Kidney (tissue), 22 donors: ENCODE measurements around the gene THAP6. TPM values are rescaled to one million over a fixed set of nuclear protein-coding genes. Genes with fewer than 3 reads are reported as not detected.

ENCODE experiments used
- DNase-seq, 5 donors: peaks; one replicate each; pipeline ENCODE4 v3.0.0-alpha.2; 2013 to 2020
- FAIRE-seq: peaks from 2 replicates; lab custom pipeline; 2012; peaks lifted over from hg19 to GRCh38; lab: Jason Lieb, UNC
- H3K27ac ChIP-seq, 2 donors: one replicate each; pipeline ENCODE4 v1.7.0; 2013; ENCODE audit warnings: low read depth in 2 of 2, low read length in 2 of 2, inconsistent platforms in 1 of 2
- H3K27me3 ChIP-seq: one replicate; pipeline ENCODE4 v1.7.1; 2013; ENCODE audit warnings: low read length, inconsistent platforms; ENCODE audit not compliant: control insufficient read depth, insufficient read depth
- H3K36me3 ChIP-seq, 3 donors: one replicate each; pipeline versions ENCODE4 v1.7.0 to v1.7.1; 2013; ENCODE audit warnings: low read length in 3 of 3, control low read depth in 1 of 3, inconsistent platforms in 1 of 3; ENCODE audit not compliant: insufficient read depth in 3 of 3, control insufficient read depth in 2 of 3
- H3K4me1 ChIP-seq, 3 donors: one replicate each; pipeline versions ENCODE4 v1.7.0 to v1.7.1; 2013; ENCODE audit warnings: low read length in 3 of 3, inconsistent platforms in 1 of 3, low read depth in 1 of 3; ENCODE audit not compliant: control insufficient read depth in 2 of 3, insufficient read depth in 2 of 3
- H3K4me3 ChIP-seq, 3 donors: one replicate each; pipeline versions ENCODE4 v1.7.0 to v1.8.1; 2013; ENCODE audit warnings: low read length in 3 of 3, control low read depth in 1 of 3, inconsistent platforms in 1 of 3
- H3K9ac ChIP-seq, 3 donors: one replicate each; pipeline versions ENCODE4 v1.7.0 to v1.7.1; 2013; ENCODE audit warnings: low read length in 3 of 3, control low read depth in 1 of 3, inconsistent platforms in 1 of 3
- H3K9me3 ChIP-seq, 3 donors: one replicate each; pipeline versions ENCODE4 v1.7.0 to v1.7.1; 2013; ENCODE audit warnings: low read length in 3 of 3, control low read depth in 1 of 3, inconsistent platforms in 1 of 3; ENCODE audit not compliant: control insufficient read depth in 2 of 3, insufficient read depth in 1 of 3
- intact Hi-C: fragments of 100-400 bp; cut with DNase I; formaldehyde crosslinking; loops from one replicate; pipeline ENCODE4 v1.11.1; 2022
- long read RNA-seq, 10 donors: library from polyadenylated mRNA in 1 of 10; unstranded in 1 of 10; transcript quantifications; one replicate each; pipeline ENCODE4 v2.0.0 and lab custom pipeline, GENCODE V29; 2021 to 2026
- polyA plus RNA-seq: library from polyadenylated mRNA; stranded (reverse); fragments of 350-450 nt; fragmentation: Illumina TruSeq; extraction: RNeasy Lipid Tissue Mini Kit (QIAGEN cat#74804); gene quantifications from one replicate; pipeline ENCODE4 v1.2.3, GENCODE V29; 2014; ENCODE audit warnings: low read depth, low replicate concordance; ENCODE audit not compliant: insufficient read depth
- total RNA-seq: library from RNA; stranded (reverse); fragmentation: NEBNext Ultra II Directional; extraction: Animal tissue kit (Norgen Biotek cat#: 25700); gene quantifications from one replicate; pipeline ENCODE4 v1.2.1, GENCODE V29; 2021
- TF ChIP-seq, protein P1 (sequence below): IDR thresholded peaks from 3 replicates; pipeline ENCODE4 v1.5.1; 2012; ENCODE audit warnings: mild to moderate bottlenecking, moderate library complexity, borderline replicate concordance; ENCODE audit not compliant: insufficient read depth; ENCODE audit errors: extremely low read depth
- donor health status: control.
- donor health status: control.
- donor health status: control.
- donor health status: control.
- donor health status: control.
- donor health status: DM: yes; HTN: yes; CAD: no.
- donor health status: Normal renal cell carcinoma (clear cell type).

THAP6 gene
- total RNA-seq (22.1 TPM), polyA plus RNA-seq (6.4 TPM)
- long read RNA-seq, donor 1, partial matches to known transcripts = 0 of 4 reads
- long read RNA-seq, donor 1, other reads (novel, unspliced or antisense) = 0 of 4 reads
- long read RNA-seq, donor 2, partial matches to known transcripts = 0 of 6 reads
- long read RNA-seq, donor 2, other reads (novel, unspliced or antisense) = 0 of 6 reads
- long read RNA-seq, donor 3, partial matches to known transcripts = 0 of 6 reads
- long read RNA-seq, donor 3, other reads (novel, unspliced or antisense) = 0 of 6 reads
- long read RNA-seq, donor 4, partial matches to known transcripts = 0 of 3 reads
- long read RNA-seq, donor 4, other reads (novel, unspliced or antisense) = 0 of 3 reads
- long read RNA-seq, donor 5 = 0 reads
- long read RNA-seq, donor 6, transcript THAP6-201 (5 exons, 3,549 nt) = major isoform, 5 of 59 reads
- long read RNA-seq, donor 6, partial matches to known transcripts = 22 of 59 reads
- long read RNA-seq, donor 6, other reads (novel, unspliced or antisense) = 31 of 59 reads
- long read RNA-seq, donor 7, transcript THAP6-201 (5 exons, 3,549 nt) = major isoform, 9 of 15 reads
- long read RNA-seq, donor 7, partial matches to known transcripts = 0 of 15 reads
- long read RNA-seq, donor 7, other reads (novel, unspliced or antisense) = 5 of 15 reads
- long read RNA-seq, donor 8, partial matches to known transcripts = 0 of 3 reads
- long read RNA-seq, donor 8, other reads (novel, unspliced or antisense) = 0 of 3 reads
- long read RNA-seq, donor 9, transcript THAP6-201 (5 exons, 3,549 nt) = major isoform, 5 of 8 reads
- long read RNA-seq, donor 9, partial matches to known transcripts = 0 of 8 reads
- long read RNA-seq, donor 9, other reads (novel, unspliced or antisense) = 0 of 8 reads
- long read RNA-seq, donor 10, partial matches to known transcripts = 7 of 25 reads
- long read RNA-seq, donor 10, other reads (novel, unspliced or antisense) = 12 of 25 reads

DNA sequence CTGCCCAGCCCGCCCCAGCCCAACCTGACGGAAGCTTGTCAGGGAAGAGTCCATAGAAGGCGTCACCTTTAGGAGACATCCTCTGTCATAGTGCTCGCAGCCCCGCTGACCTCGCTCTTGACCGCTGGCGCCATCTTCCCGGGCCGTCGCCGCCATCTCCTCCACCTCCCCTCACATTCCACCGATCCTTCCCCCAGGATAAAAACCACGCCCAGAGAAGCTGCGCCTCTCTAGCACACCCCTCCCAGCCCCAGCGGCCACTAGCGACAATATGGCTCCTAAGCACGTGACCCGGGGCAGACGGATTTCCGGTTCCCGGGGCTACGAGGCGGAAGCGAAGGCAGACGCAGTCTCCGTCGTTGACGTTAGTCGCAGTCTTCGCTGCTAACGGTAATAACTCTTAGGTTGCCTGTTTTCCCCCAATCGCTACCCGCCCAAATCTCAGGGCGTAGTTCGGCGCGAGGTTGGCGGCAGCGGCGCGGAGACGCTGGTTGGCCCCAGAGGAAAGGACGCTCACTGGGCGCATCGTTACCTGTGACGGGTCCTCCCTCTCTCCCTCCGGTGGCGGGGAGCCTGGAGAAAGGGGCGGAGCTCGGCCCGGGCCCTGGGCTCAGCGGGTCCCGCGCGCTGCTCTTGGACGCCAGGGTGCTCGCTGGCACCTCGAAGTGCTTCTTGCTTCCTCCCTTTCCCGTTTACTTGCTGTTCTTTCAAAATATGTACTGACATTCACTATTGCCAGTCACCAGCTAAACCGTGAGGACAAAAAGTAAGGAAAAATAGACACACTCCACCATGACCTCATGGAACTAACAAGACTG is at the start of gene THAP6, which contains the start of gene RCHY1:
Gene THAP6 (plus strand): TSS at position 343 of the 818 bp plus-strand sequence. CDS start 980 bp downstream, outside the sequence.
Gene RCHY1 (minus strand): TSS at position 273 of the 818 bp plus-strand sequence. CDS start 117 bp downstream, at position 156.
- Histone ChIP-seq H3K4me1 (peaks cover 3 to 23% (median 11%) of the 10 kb centered on the region in 3 donors), H3K9ac (peak within 1 kb of the TSS; percentile 50 to 96 (median 88)), H3K27ac (peak within 1 kb of the TSS; percentile 88 to 95), H3K27me3 (no peaks in the 10 kb centered on the region), H3K9me3 (no peaks in the 10 kb centered on the region), H3K4me3 (peak within 1 kb of the TSS; percentile 84 to 98 (median 97)), H3K36me3 (peaks cover 0 to 7% (median 7%) of the 10 kb centered on the region in 3 donors)
- DNase-seq = peak; percentile 97 to 99 (median 99)
- intact Hi-C loops = no loop called here
- TF ChIP-seq, protein P1, sequence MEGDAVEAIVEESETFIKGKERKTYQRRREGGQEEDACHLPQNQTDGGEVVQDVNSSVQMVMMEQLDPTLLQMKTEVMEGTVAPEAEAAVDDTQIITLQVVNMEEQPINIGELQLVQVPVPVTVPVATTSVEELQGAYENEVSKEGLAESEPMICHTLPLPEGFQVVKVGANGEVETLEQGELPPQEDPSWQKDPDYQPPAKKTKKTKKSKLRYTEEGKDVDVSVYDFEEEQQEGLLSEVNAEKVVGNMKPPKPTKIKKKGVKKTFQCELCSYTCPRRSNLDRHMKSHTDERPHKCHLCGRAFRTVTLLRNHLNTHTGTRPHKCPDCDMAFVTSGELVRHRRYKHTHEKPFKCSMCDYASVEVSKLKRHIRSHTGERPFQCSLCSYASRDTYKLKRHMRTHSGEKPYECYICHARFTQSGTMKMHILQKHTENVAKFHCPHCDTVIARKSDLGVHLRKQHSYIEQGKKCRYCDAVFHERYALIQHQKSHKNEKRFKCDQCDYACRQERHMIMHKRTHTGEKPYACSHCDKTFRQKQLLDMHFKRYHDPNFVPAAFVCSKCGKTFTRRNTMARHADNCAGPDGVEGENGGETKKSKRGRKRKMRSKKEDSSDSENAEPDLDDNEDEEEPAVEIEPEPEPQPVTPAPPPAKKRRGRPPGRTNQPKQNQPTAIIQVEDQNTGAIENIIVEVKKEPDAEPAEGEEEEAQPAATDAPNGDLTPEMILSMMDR = no peak
- FAIRE-seq = peak; percentile 25

GRCh38 chr4:75469896-75470295 is 44.4 kb upstream of the THAP6 start:
- Histone ChIP-seq H3K27me3 (no peaks in the 10 kb centered on the region), H3K9me3 (no peaks in the 10 kb centered on the region), H3K4me1 (peaks cover 0 to 4% (median 0%) of the 10 kb centered on the region in 3 donors), H3K36me3 (no peaks in the 10 kb centered on the region), H3K9ac (no peak overlapping the region), H3K4me3 (no peak overlapping the region), H3K27ac (no peak overlapping the region)
- intact Hi-C loops = no loop called here
- DNase-seq (no peak), FAIRE-seq (no peak)
- TF ChIP-seq, protein P1 = no peak

- intact Hi-C loops = no loop called here
- Histone ChIP-seq H3K4me3 (no peak overlapping the region), H3K27me3 (no peaks in the 10 kb centered on the region), H3K9ac (no peak overlapping the region), H3K4me1 (peaks cover 0 to 4% (median 0%) of the 10 kb centered on the region in 3 donors), H3K36me3 (no peaks in the 10 kb centered on the region), H3K9me3 (no peaks in the 10 kb centered on the region), H3K27ac (no peak overlapping the region)
- FAIRE-seq (no peak), DNase-seq (no peak)
- TF ChIP-seq, protein P1 = no peak
These were observed 43.5 kb upstream of the THAP6 start for GRCh38 chr4:75470738-75471137.
